ENCODE results near the gene USP33.
"Not testable (repeated sequence)": the region's sequence is repeated elsewhere in the genome, so short reads cannot be mapped to it uniquely, and the experiment has no call there.

Gene USP33

GRCh38 chr1:77655431-77655974, 104.1 kb downstream of the USP33 start:
- H3K9ac ChIP-seq (ENCODE audit: low read length), result no peak overlapping the region
- no peaks in the 10 kb centered on the region for H3F3A ChIP-seq (ENCODE audit: insufficient read depth, low read length)
- no peaks in the 10 kb centered on the region for H3K27me3 ChIP-seq (ENCODE audit: insufficient read depth, low read length)
- TF ChIP-seq EZH2 (IDR thresholded peaks at IDR 0.05; ENCODE audit: borderline replicate concordance, low read length), result no peak
- H3K4me2 ChIP-seq (ENCODE audit: low read length), result no peak overlapping the region
- peaks cover 4% of the 10 kb centered on the region; the same call in 1 of the 2 replicates for H3K9me3 ChIP-seq (ENCODE audit: low read length)
- no peaks in the 10 kb centered on the region for H3K9me2 ChIP-seq (ENCODE audit: low read depth, low read length)
- H2AFZ ChIP-seq (ENCODE audit: low read length), result no peak overlapping the region
- H3K27ac ChIP-seq (ENCODE audit: low read depth, low read length, poor library complexity, severe bottlenecking), result no peak overlapping the region
- H3K36me3 ChIP-seq (ENCODE audit: insufficient read depth, low read length), result peaks cover 20% of the 10 kb centered on the region
- no peak overlapping the region for H3K4me3 ChIP-seq (ENCODE audit: low read depth, low read length, poor library complexity, severe bottlenecking)
- no peaks in the 10 kb centered on the region for H4K20me1 ChIP-seq (ENCODE audit: insufficient read depth, low read length)
- no peaks in the 10 kb centered on the region for H3K4me1 ChIP-seq (ENCODE audit: insufficient read depth, low read length, severe bottlenecking)
- peaks cover 86% of the 10 kb centered on the region for H3K79me2 ChIP-seq (ENCODE audit: insufficient read depth, low read length)

GRCh38 chr1:77652970-77653516, 106.6 kb downstream of the USP33 start:
- no peaks in the 10 kb centered on the region for H4K20me1 ChIP-seq (ENCODE audit: insufficient read depth, low read length)
- TF ChIP-seq EZH2 (IDR thresholded peaks at IDR 0.05; ENCODE audit: borderline replicate concordance, low read length), result no peak
- TF ChIP-seq CTCF (IDR thresholded peaks at IDR 0.05; ENCODE audit: low read length), result no peak
- no peak overlapping the region for H3K4me3 ChIP-seq (ENCODE audit: low read depth, low read length, poor library complexity, severe bottlenecking)

GRCh38 chr1:77652268-77652667, 107.4 kb downstream of the USP33 start:
- peaks cover 40% of the 10 kb centered on the region for H3K36me3 ChIP-seq (ENCODE audit: insufficient read depth, low read length)
- H3F3A ChIP-seq (ENCODE audit: insufficient read depth, low read length), result no peaks in the 10 kb centered on the region
- H4K20me1 ChIP-seq (ENCODE audit: insufficient read depth, low read length), result no peaks in the 10 kb centered on the region
- H3K4me1 ChIP-seq (ENCODE audit: insufficient read depth, low read length, severe bottlenecking), result no peaks in the 10 kb centered on the region
- TF ChIP-seq CTCF (IDR thresholded peaks at IDR 0.05; ENCODE audit: low read length) (no peak), EZH2 (IDR thresholded peaks at IDR 0.05; ENCODE audit: borderline replicate concordance, low read length) (no peak)
- no peak overlapping the region for H3K4me2 ChIP-seq (ENCODE audit: low read length)
- H3K9ac ChIP-seq (ENCODE audit: low read length), result no peak overlapping the region
- H2AFZ ChIP-seq (ENCODE audit: low read length), result no peak overlapping the region
- H3K79me2 ChIP-seq (ENCODE audit: insufficient read depth, low read length), result peaks cover 85% of the 10 kb centered on the region
- H3K27ac ChIP-seq (ENCODE audit: low read depth, low read length, poor library complexity, severe bottlenecking), result no peak overlapping the region
- peaks cover 21% of the 10 kb centered on the region; the same call in 1 of the 2 replicates for H3K9me3 ChIP-seq (ENCODE audit: low read length)
- H3K4me3 ChIP-seq (ENCODE audit: low read depth, low read length, poor library complexity, severe bottlenecking), result no peak overlapping the region
- no peaks in the 10 kb centered on the region for H3K9me2 ChIP-seq (ENCODE audit: low read depth, low read length)
- H3K27me3 ChIP-seq (ENCODE audit: insufficient read depth, low read length), result no peaks in the 10 kb centered on the region

More at GRCh38 chr1:77652970-77653516, 106.6 kb downstream of the USP33 start:
- Histone ChIP-seq H3K36me3 (ENCODE audit: insufficient read depth, low read length) (peaks cover 39% of the 10 kb centered on the region), H2AFZ (ENCODE audit: low read length) (no peak overlapping the region), H3K4me1 (ENCODE audit: insufficient read depth, low read length, severe bottlenecking) (no peaks in the 10 kb centered on the region), H3F3A (ENCODE audit: insufficient read depth, low read length) (no peaks in the 10 kb centered on the region), H3K9me2 (ENCODE audit: low read depth, low read length) (no peaks in the 10 kb centered on the region), H3K4me2 (ENCODE audit: low read length) (no peak overlapping the region), H3K27me3 (ENCODE audit: insufficient read depth, low read length) (no peaks in the 10 kb centered on the region), H3K79me2 (ENCODE audit: insufficient read depth, low read length) (peaks cover 84% of the 10 kb centered on the region), H3K9me3 (ENCODE audit: low read length) (peaks cover 21% of the 10 kb centered on the region; the same call in 1 of the 2 replicates), H3K9ac (ENCODE audit: low read length) (no peak overlapping the region), H3K27ac (ENCODE audit: low read depth, low read length, poor library complexity, severe bottlenecking) (no peak overlapping the region)

- TF ChIP-seq EZH2 (IDR thresholded peaks at IDR 0.05; ENCODE audit: borderline replicate concordance, low read length) (no peak), CTCF (IDR thresholded peaks at IDR 0.05; ENCODE audit: low read length) (no peak)
- Histone ChIP-seq H3F3A (ENCODE audit: insufficient read depth, low read length) (no peaks in the 10 kb centered on the region), H3K27ac (ENCODE audit: low read depth, low read length, poor library complexity, severe bottlenecking) (no peak overlapping the region), H3K9me2 (ENCODE audit: low read depth, low read length) (no peaks in the 10 kb centered on the region), H3K79me2 (ENCODE audit: insufficient read depth, low read length) (peaks cover 81% of the 10 kb centered on the region), H3K4me3 (ENCODE audit: low read depth, low read length, poor library complexity, severe bottlenecking) (no peak overlapping the region), H3K4me1 (ENCODE audit: insufficient read depth, low read length, severe bottlenecking) (no peaks in the 10 kb centered on the region), H3K9ac (ENCODE audit: low read length) (no peak overlapping the region), H2AFZ (ENCODE audit: low read length) (no peak overlapping the region), H4K20me1 (ENCODE audit: insufficient read depth, low read length) (no peaks in the 10 kb centered on the region), H3K4me2 (ENCODE audit: low read length) (no peak overlapping the region), H3K27me3 (ENCODE audit: insufficient read depth, low read length) (no peaks in the 10 kb centered on the region), H3K36me3 (ENCODE audit: insufficient read depth, low read length) (peaks cover 56% of the 10 kb centered on the region), H3K9me3 (ENCODE audit: low read length) (peaks cover 21% of the 10 kb centered on the region; the same call in 1 of the 2 replicates)
These were observed 110.5 kb downstream of the USP33 start for GRCh38 chr1:77649127-77649526.

- H3K27ac ChIP-seq (ENCODE audit: low read depth, low read length, poor library complexity, severe bottlenecking); H4K20me1 ChIP-seq (ENCODE audit: insufficient read depth, low read length); H3K4me2 ChIP-seq (ENCODE audit: low read length); H3F3A ChIP-seq (ENCODE audit: insufficient read depth, low read length); H2AFZ ChIP-seq (ENCODE audit: low read length); H3K9ac ChIP-seq (ENCODE audit: low read length); H3K9me2 ChIP-seq (ENCODE audit: low read depth, low read length); H3K4me3 ChIP-seq (ENCODE audit: low read depth, low read length, poor library complexity, severe bottlenecking); H3K4me1 ChIP-seq (ENCODE audit: insufficient read depth, low read length, severe bottlenecking); H3K27me3 ChIP-seq (ENCODE audit: insufficient read depth, low read length): not testable (repeated sequence)
- Histone ChIP-seq H3K79me2 (ENCODE audit: insufficient read depth, low read length) (peaks cover 73% of the 10 kb centered on the region), H3K36me3 (ENCODE audit: insufficient read depth, low read length) (peaks cover 49% of the 10 kb centered on the region), H3K9me3 (ENCODE audit: low read length) (peaks cover 21% of the 10 kb centered on the region; the same call in 1 of the 2 replicates)
These were observed 113.4 kb downstream of the USP33 start for GRCh38 chr1:77646224-77646623.

All from OCI-LY1 (cell line).